GM12865 (cell line): Measurements from ENCODE around the gene KCNH5.
"Not testable (repeated sequence)": the region's sequence is repeated elsewhere in the genome, so short reads cannot be mapped to it uniquely, and the experiment has no call there.

Experiments used
- DNase-seq: peaks from one replicate; pipeline ENCODE4 v3.0.0; 2010; ENCODE audit warnings: low read depth
- H3K4me3 ChIP-seq: 2 replicates; pipeline ENCODE4 v1.5.1; 2011; ENCODE audit warnings: mild to moderate bottlenecking, low read depth, low read length, control low read depth
- CTCF ChIP-seq: IDR thresholded peaks from 2 replicates; pipeline ENCODE4 v1.5.1; 2011; ENCODE audit warnings: low read length, control low read depth, low read depth, inconsistent platforms; ENCODE audit not compliant: insufficient read depth; ENCODE audit errors: missing control alignments

KCNH5 gene

GRCh38 chr14:62819931-62820330 lies 225.3 kb downstream of the KCNH5 start:
- TF ChIP-seq CTCF, result no peak
- H3K4me3 ChIP-seq, result no peak overlapping the region
- DNase-seq, result no peak

- no peak overlapping the region for H3K4me3 ChIP-seq
- no peak for TF ChIP-seq CTCF
- no peak for DNase-seq
Measured at GRCh38 chr14:62807636-62808035, 237.6 kb downstream of the KCNH5 start.

- no peak for TF ChIP-seq CTCF
- no peak overlapping the region for H3K4me3 ChIP-seq
- no peak for DNase-seq
Measured at GRCh38 chr14:62800577-62800976, 244.7 kb downstream of the KCNH5 start.

- no peak overlapping the region for H3K4me3 ChIP-seq
- DNase-seq, result no peak
- no peak for TF ChIP-seq CTCF
Measured at GRCh38 chr14:62796431-62796830, 248.8 kb downstream of the KCNH5 start.

GRCh38 chr14:62792578-62792977 lies 252.7 kb downstream of the KCNH5 start:
- TF ChIP-seq CTCF, result no peak
- no peak for DNase-seq
- H3K4me3 ChIP-seq, result no peak overlapping the region

GRCh38 chr14:62781328-62781727 lies 263.9 kb downstream of the KCNH5 start:
- not testable (repeated sequence) for DNase-seq, H3K4me3 ChIP-seq

- no peak for TF ChIP-seq CTCF
- no peak for DNase-seq
- H3K4me3 ChIP-seq, result no peak overlapping the region
Measured at GRCh38 chr14:62778852-62779251, 266.4 kb downstream of the KCNH5 start.
